MCF 10A (cell line): ENCODE data around the gene CABLES2. TPM values are rescaled to one million over a fixed set of nuclear protein-coding genes. Genes with fewer than 3 reads are reported as not detected.

Experiments used
- BruUV-seq: library from RNA; stranded (reverse); fragments of 400-500 nt; replicated peaks from 2 replicates; lab custom pipeline; 2021; lab: Mats Ljungman, UMichigan
- CTCF ChIA-PET: fragments of 300-600 bp; sonication (Branson Sonifier 250); formaldehyde crosslinking; extraction: SDS; loops from one replicate; lab custom pipeline; 2021; ENCODE audit warnings: antibody characterized with exemption, inconsistent platforms; lab: Yijun Ruan, JAX
- POLR2A ChIA-PET: fragments of 300-600, 350-650 bp; sonication (Branson Sonifier 250); formaldehyde crosslinking; extraction: SDS; loops from one replicate; lab custom pipeline; 2020; ENCODE audit warnings: antibody characterized with exemption, inconsistent platforms; lab: Yijun Ruan, JAX
- DNase-seq: peaks from one replicate; pipeline ENCODE4 v3.0.0-alpha.2; 2018; ENCODE audit not compliant: unreplicated experiment
- H3K27ac Mint-ChIP-seq: one replicate; pipeline ENCODE4 v1.8.0; 2022; ENCODE audit warnings: mild to moderate bottlenecking, low read depth, mixed read lengths; ENCODE audit not compliant: unreplicated experiment
- H3K27me3 Mint-ChIP-seq: one replicate; pipeline ENCODE4 v1.8.0; 2022; ENCODE audit warnings: mixed read lengths; ENCODE audit not compliant: insufficient read depth, unreplicated experiment
- H3K36me3 Mint-ChIP-seq: one replicate; pipeline ENCODE4 v1.8.0; 2022; ENCODE audit warnings: mild to moderate bottlenecking, moderate library complexity, mixed read lengths; ENCODE audit not compliant: insufficient read depth, unreplicated experiment
- H3K4me1 Mint-ChIP-seq: one replicate; pipeline ENCODE4 v1.8.0; 2022; ENCODE audit warnings: mixed read lengths; ENCODE audit not compliant: insufficient read depth, unreplicated experiment
- H3K4me3 Mint-ChIP-seq: one replicate; pipeline ENCODE4 v1.8.0; 2022; ENCODE audit warnings: mild to moderate bottlenecking, moderate library complexity, mixed read lengths; ENCODE audit not compliant: unreplicated experiment
- H3K9me3 Mint-ChIP-seq: one replicate; pipeline ENCODE4 v1.8.0; 2022; ENCODE audit warnings: mixed read lengths; ENCODE audit not compliant: unreplicated experiment
- CTCF ChIP-seq: fragments of 200-600 bp; IDR thresholded peaks from one replicate; pipeline ENCODE4 v1.8.0; 2022; ENCODE audit warnings: antibody characterized with exemption, mild to moderate bottlenecking; ENCODE audit not compliant: unreplicated experiment
- intact Hi-C: fragments of 100-400 bp; cut with micrococcal nuclease; formaldehyde crosslinking; loops from 2 replicates; pipeline ENCODE4 v1.14.1; 2022
- total RNA-seq: library from RNA; stranded (reverse); gene quantifications from 2 replicates; pipeline ENCODE4 v1.2.3, GENCODE V29; 2022

The CABLES2 gene
- total RNA-seq, 1 experiment from 2014 or later = 1.5 TPM

- no TSS peak for BruUV-seq
- H3K4me1 Mint-ChIP-seq = no peaks in the 10 kb centered on the region
- H3K27ac Mint-ChIP-seq = no peak overlapping the region
- CTCF ChIA-PET = no interaction called here
- intact Hi-C loops = no loop called here
- no peaks in the 10 kb centered on the region for H3K9me3 Mint-ChIP-seq
- H3K4me3 Mint-ChIP-seq = no peak overlapping the region
- no peaks in the 10 kb centered on the region for H3K36me3 Mint-ChIP-seq
- no peak for DNase-seq
- POLR2A ChIA-PET = interaction anchor here (0.7 kb wide), 1 partner anchor 23 kb away, joined by 3 read pairs; no protein-coding TSS in a partner anchor
- peaks cover 22% of the 10 kb centered on the region for H3K27me3 Mint-ChIP-seq
- TF ChIP-seq CTCF = no peak
Observed at GRCh38 chr20:62430311-62430853, 23.3 kb upstream of the CABLES2 start.

GRCh38 chr20:62429455-62430310, 22.6 kb upstream of the CABLES2 start:
- ChIA-PET POLR2A (interaction anchor here (0.7 kb wide), 1 partner anchor 23 kb away, joined by 3 read pairs; no protein-coding TSS in a partner anchor), CTCF (interaction anchor here (0.6 kb wide), 1 partner anchor 541 kb away, joined by 3 read pairs; no protein-coding TSS in a partner anchor)
- BruUV-seq = no TSS peak
- H3K36me3 Mint-ChIP-seq = no peaks in the 10 kb centered on the region
- intact Hi-C loops = no loop called here
- H3K9me3 Mint-ChIP-seq = no peaks in the 10 kb centered on the region
- no peak for DNase-seq
- no peak for TF ChIP-seq CTCF
- H3K4me3 Mint-ChIP-seq = no peak overlapping the region
- H3K4me1 Mint-ChIP-seq = no peaks in the 10 kb centered on the region
- peaks cover 15% of the 10 kb centered on the region for H3K27me3 Mint-ChIP-seq
- H3K27ac Mint-ChIP-seq = no peak overlapping the region

GRCh38 chr20:62428396-62429295, 21.6 kb upstream of the CABLES2 start:
- Mint-ChIP-seq H3K4me3 (no peak overlapping the region), H3K4me1 (no peaks in the 10 kb centered on the region), H3K27me3 (peaks cover 7% of the 10 kb centered on the region), H3K9me3 (no peaks in the 10 kb centered on the region), H3K36me3 (no peaks in the 10 kb centered on the region), H3K27ac (no peak overlapping the region)
- ChIA-PET CTCF (interaction anchor here (0.6 kb wide), 1 partner anchor 542 kb away, joined by 3 read pairs; no protein-coding TSS in a partner anchor), POLR2A (no interaction called here)
- TF ChIP-seq CTCF = no peak
- BruUV-seq = no TSS peak
- intact Hi-C loops = no loop called here
- no peak for DNase-seq
